Prostate gland (tissue), 2 donors: Measurements from ENCODE around the gene BOLA1. TPM values are rescaled to one million over a fixed set of nuclear protein-coding genes. Genes with fewer than 3 reads are reported as not detected.

Experiments
- DNase-seq: peaks from one replicate; pipeline ENCODE4 v3.0.0-alpha.2; 2019; ENCODE audit warnings: low spot score
- H3K27ac ChIP-seq, 2 donors: fragments of 200-600 bp; sonication (generic); 2 replicates each; pipeline ENCODE4 v1.5.1; 2017 to 2019
- H3K27me3 ChIP-seq: fragments of 200-600 bp; sonication (generic); replicated peaks from 2 replicates; pipeline ENCODE4 v1.5.1; 2019; ENCODE audit not compliant: insufficient read depth
- H3K36me3 ChIP-seq, 2 donors: fragments of 200-600 bp; sonication (generic); 1 replicate in 1 of 2; 2 replicates in 1 of 2; pipeline versions ENCODE4 v1.5.1 to v1.8.1; 2017 to 2019
- H3K4me1 ChIP-seq: fragments of 200-600 bp; sonication (generic); replicated peaks from 2 replicates; pipeline ENCODE4 v1.5.1; 2019
- H3K4me3 ChIP-seq, 2 donors: fragments of 200-600 bp; sonication (generic); 2 replicates each; pipeline ENCODE4 v1.5.1; 2017 to 2019
- H3K9me3 ChIP-seq: fragments of 200-600 bp; sonication (generic); 2 replicates; pipeline ENCODE4 v1.5.1; 2017
- POLR2A ChIP-seq: fragments of 450-650 bp; IDR thresholded peaks from one replicate; pipeline ENCODE4 v1.6.1; 2016; ENCODE audit warnings: antibody characterized with exemption, mild to moderate bottlenecking
- POLR2AphosphoS5 ChIP-seq: sonication (generic); formaldehyde crosslinking; IDR thresholded peaks from one replicate; pipeline ENCODE4 v1.6.1; 2017; ENCODE audit warnings: antibody characterized with exemption
- WGBS: methylation state at CpG from one replicate; pipeline ENCODE4 v1.1.5; 2018; 5-methylcytosine and 5-hydroxymethylcytosine counted together
- intact Hi-C: fragments of 100-400 bp; cut with DNase I; formaldehyde crosslinking; loops from one replicate; pipeline ENCODE4 v1.14.2; 2022
- total RNA-seq, 2 donors: library from RNA; depleted of rRNA; stranded (reverse); fragments of >200 nt; gene quantifications; one replicate each; pipeline ENCODE4 v1.1.0, GENCODE V29; 2016
- TF ChIP-seq, protein P1 (sequence below), 4 experiments: fragments of 200-600 bp in 2 of 4; fragments of 450-650 bp in 2 of 4; sonication (generic) in 2 of 4; IDR thresholded peaks; 1 replicate in 3 of 4; 2 replicates in 1 of 4; pipeline ENCODE4 v1.5.1; 2016 to 2019; ENCODE audit warnings: antibody characterized with exemption in 4 of 4, mild to moderate bottlenecking in 2 of 4, moderate library complexity in 2 of 4

BOLA1 gene
- total RNA-seq, 2 donors from 2014 or later, result 37.8 to 40.6 TPM

- WGBS, result 72% methylated on average over 5 of the region's 5 CpGs
- Histone ChIP-seq H3K27ac (no peak overlapping the region), H3K27me3 (no peaks in the 10 kb centered on the region), H3K4me1 (no peaks in the 10 kb centered on the region), H3K36me3 (no peaks in the 10 kb centered on the region), H3K4me3 (no peak overlapping the region), H3K9me3 (no peaks in the 10 kb centered on the region)
- intact Hi-C loops, result no loop called here
- TF ChIP-seq POLR2A (no peak), POLR2AphosphoS5 (no peak)
- TF ChIP-seq, protein P1, sequence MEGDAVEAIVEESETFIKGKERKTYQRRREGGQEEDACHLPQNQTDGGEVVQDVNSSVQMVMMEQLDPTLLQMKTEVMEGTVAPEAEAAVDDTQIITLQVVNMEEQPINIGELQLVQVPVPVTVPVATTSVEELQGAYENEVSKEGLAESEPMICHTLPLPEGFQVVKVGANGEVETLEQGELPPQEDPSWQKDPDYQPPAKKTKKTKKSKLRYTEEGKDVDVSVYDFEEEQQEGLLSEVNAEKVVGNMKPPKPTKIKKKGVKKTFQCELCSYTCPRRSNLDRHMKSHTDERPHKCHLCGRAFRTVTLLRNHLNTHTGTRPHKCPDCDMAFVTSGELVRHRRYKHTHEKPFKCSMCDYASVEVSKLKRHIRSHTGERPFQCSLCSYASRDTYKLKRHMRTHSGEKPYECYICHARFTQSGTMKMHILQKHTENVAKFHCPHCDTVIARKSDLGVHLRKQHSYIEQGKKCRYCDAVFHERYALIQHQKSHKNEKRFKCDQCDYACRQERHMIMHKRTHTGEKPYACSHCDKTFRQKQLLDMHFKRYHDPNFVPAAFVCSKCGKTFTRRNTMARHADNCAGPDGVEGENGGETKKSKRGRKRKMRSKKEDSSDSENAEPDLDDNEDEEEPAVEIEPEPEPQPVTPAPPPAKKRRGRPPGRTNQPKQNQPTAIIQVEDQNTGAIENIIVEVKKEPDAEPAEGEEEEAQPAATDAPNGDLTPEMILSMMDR (IDR thresholded peaks at IDR 0.05), result no peak
- DNase-seq, result no peak
Measured at GRCh38 chr1:149903836-149904491, 4.6 kb downstream of the BOLA1 start.

GRCh38 chr1:149906570-149907075 is 7.3 kb downstream of the BOLA1 start:
- no peak for DNase-seq
- Histone ChIP-seq H3K27ac (no peak overlapping the region), H3K36me3 (no peaks in the 10 kb centered on the region), H3K27me3 (no peaks in the 10 kb centered on the region), H3K9me3 (no peaks in the 10 kb centered on the region), H3K4me3 (no peak overlapping the region), H3K4me1 (no peaks in the 10 kb centered on the region)
- intact Hi-C loops, result no loop called here
- 90% methylated on average over 10 of the region's 10 CpGs for WGBS
- TF ChIP-seq POLR2A (no peak), POLR2AphosphoS5 (no peak)
- TF ChIP-seq, protein P1 (IDR thresholded peaks at IDR 0.05), result no peak

DNA sequence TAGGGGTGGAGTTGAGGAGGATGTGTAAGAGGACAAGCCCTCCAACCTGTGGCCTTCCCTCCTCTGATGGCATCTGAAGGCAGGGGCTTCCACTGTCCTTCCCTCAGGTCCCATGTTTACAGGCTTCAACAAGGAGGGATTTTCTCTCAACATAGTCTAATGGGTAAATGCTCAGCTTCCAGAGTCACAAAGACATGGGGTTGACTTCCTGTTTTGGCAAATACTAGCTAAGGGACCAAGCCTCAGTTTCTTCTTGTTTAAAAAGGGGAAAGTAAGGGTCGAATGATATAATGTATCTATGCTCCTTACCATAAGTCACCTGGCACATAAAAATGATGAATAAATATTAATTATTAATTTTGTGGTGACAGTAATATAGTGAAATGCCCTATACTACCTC is 15.2 kb downstream of the BOLA1 start:
- intact Hi-C loops, result no loop called here
- TF ChIP-seq POLR2AphosphoS5, result no peak
- TF ChIP-seq POLR2A, result no peak
- TF ChIP-seq, protein P1 (IDR thresholded peaks at IDR 0.05), result no peak
- H3K27me3 ChIP-seq, result no peaks in the 10 kb centered on the region
- H3K4me1 ChIP-seq, result no peaks in the 10 kb centered on the region
- no peak overlapping the region for H3K4me3 ChIP-seq
- H3K36me3 ChIP-seq, result no peaks in the 10 kb centered on the region
- no peak for DNase-seq
- H3K9me3 ChIP-seq, result no peaks in the 10 kb centered on the region
- no peak overlapping the region for H3K27ac ChIP-seq
- WGBS, result 86% methylated on average over 1 of the region's 1 CpG

- Histone ChIP-seq H3K9me3 (no peaks in the 10 kb centered on the region), H3K4me3 (no peak overlapping the region), H3K27ac (no peak overlapping the region), H3K27me3 (no peaks in the 10 kb centered on the region), H3K36me3 (no peaks in the 10 kb centered on the region), H3K4me1 (no peaks in the 10 kb centered on the region)
- intact Hi-C loops, result no loop called here
- TF ChIP-seq POLR2A (no peak), POLR2AphosphoS5 (no peak)
- TF ChIP-seq, protein P1 (IDR thresholded peaks at IDR 0.05), result no peak
- DNase-seq, result no peak
- 73% methylated on average over 11 of the region's 11 CpGs for WGBS
Measured at GRCh38 chr1:149915429-149916192, 16.2 kb downstream of the BOLA1 start.
